ENCODE measurements around the gene FAM13B.

The FAM13B gene

GRCh38 chr5:137937994-137938750, 94.7 kb downstream of the FAM13B start:
- H3K4me3 ChIP-seq (ENCODE audit: low read depth, low read length), result no peak overlapping the region
- no peak for TF ChIP-seq CTCF (IDR thresholded peaks at IDR 0.05; ENCODE audit: low read depth, low read length)

GRCh38 chr5:137935694-137936093, 97.2 kb downstream of the FAM13B start:
- no peak overlapping the region for H3K4me3 ChIP-seq (ENCODE audit: low read depth, low read length)
- no peak for TF ChIP-seq CTCF (IDR thresholded peaks at IDR 0.05; ENCODE audit: low read depth, low read length)

GRCh38 chr5:137935190-137935589, 97.7 kb downstream of the FAM13B start:
- H3K4me3 ChIP-seq (ENCODE audit: low read depth, low read length), result no peak overlapping the region
- no peak for TF ChIP-seq CTCF (IDR thresholded peaks at IDR 0.05; ENCODE audit: low read depth, low read length)

GRCh38 chr5:137933491-137933911, 99.4 kb downstream of the FAM13B start:
- no peak for TF ChIP-seq CTCF (IDR thresholded peaks at IDR 0.05; ENCODE audit: low read depth, low read length)
- H3K4me3 ChIP-seq (ENCODE audit: low read depth, low read length), result no peak overlapping the region

GRCh38 chr5:137932800-137933199, 100.1 kb downstream of the FAM13B start:
- no peak for TF ChIP-seq CTCF (IDR thresholded peaks at IDR 0.05; ENCODE audit: low read depth, low read length)

GRCh38 chr5:137923856-137924255, 109.0 kb downstream of the FAM13B start:
- TF ChIP-seq CTCF (IDR thresholded peaks at IDR 0.05; ENCODE audit: low read depth, low read length), result no peak
- H3K4me3 ChIP-seq (ENCODE audit: low read depth, low read length), result no peak overlapping the region

More at GRCh38 chr5:137932800-137933199, 100.1 kb downstream of the FAM13B start:
- H3K4me3 ChIP-seq (ENCODE audit: low read depth, low read length), result no peak overlapping the region

- no peak overlapping the region for H3K4me3 ChIP-seq (ENCODE audit: low read depth, low read length)
- TF ChIP-seq CTCF (IDR thresholded peaks at IDR 0.05; ENCODE audit: low read depth, low read length), result no peak
These were observed 110.9 kb downstream of the FAM13B start for GRCh38 chr5:137921931-137922330.

All from WI38 (cell line).